HG03139 (cell line): ENCODE measurements around the gene RANBP3.
"Not testable (repeated sequence)": the region's sequence is repeated elsewhere in the genome, so short reads cannot be mapped to it uniquely, and the experiment has no call there.

Source experiments
- ATAC-seq: cut with Tn5 transposase; IDR thresholded peaks from one replicate; pipeline ENCODE4 v1.9.1; 2021; ENCODE audit not compliant: unreplicated experiment

The RANBP3 gene

GRCh38 chr19:5889288-5889971 lies 88.5 kb downstream of the RANBP3 start:
- no peak for ATAC-seq

DNA sequence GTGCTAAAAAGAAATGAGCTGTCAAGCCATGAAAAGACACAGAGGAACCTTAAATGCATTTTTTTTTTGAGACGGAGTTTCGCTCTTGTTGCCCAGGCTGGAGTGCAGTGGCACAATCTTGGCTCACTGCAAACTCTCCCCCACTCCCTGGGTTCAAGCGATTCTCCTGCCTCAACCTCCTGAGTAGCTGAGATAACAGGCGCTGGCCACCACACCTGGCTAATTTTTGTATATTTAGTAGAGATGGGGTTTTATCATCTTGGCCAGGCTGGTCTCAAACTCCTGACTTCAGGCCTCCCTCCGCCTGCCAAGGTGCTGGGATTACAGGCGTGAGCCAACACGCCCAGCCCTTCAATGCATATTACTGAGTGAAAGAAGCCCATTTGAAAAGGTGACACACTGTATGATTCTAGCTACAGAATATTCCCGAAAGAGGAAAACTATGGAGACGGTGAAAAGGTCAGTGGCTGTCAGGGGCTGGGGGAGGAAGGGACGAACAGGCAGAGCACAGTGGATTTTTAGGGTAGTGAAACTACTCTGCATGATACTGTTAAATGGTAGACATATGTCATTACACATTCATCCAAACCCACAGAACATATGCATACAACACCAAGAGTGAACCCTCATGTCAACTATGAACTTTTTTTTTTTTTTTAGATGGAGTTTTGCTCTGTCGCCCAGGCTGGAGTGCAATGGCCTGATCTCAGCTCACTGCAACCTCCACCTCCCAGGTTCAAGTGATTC lies 93.7 kb downstream of the RANBP3 start:
- not testable (repeated sequence) for ATAC-seq

GRCh38 chr19:5883157-5883873 lies 94.6 kb downstream of the RANBP3 start:
- ATAC-seq: not testable (repeated sequence)

- ATAC-seq: no peak
Measured at GRCh38 chr19:5882421-5882968, 95.4 kb downstream of the RANBP3 start.

DNA sequence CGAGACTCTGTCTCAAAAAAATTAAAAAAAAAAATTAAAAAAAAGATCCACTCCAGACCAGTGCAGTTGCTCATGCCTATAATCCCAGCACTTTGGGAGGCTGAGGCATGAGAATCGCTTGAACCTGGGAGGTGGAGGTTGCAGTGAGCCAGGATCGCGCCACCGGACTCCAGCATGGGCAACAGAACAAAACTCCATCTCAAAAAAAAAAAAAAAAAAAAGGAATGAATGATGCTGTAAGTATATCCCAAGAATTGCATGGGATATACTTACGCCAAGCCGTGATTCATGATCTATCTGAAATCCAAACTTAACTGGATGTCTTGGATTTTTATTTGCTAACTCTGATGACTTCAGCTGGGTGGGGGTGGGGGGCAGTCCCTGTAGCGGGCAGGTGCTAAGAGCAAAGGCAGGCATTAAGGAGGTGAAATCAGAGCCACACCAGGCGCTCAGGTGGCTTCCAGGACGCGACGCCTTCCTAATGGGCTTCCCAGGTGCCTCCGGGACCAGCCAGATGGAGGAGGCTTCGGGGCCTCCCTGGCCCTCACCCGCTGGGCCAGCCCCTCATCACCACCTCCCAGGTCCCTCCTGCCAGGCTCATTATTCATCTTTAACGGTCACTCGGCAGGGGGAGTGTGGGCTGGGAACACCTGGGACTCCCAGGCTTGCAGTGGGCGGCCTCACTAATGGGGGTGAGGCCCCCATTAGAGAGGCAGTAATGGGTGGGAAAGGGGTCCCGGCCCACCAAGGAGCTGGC lies 96.2 kb downstream of the RANBP3 start:
- ATAC-seq: no peak

- ATAC-seq: no peak
Measured at GRCh38 chr19:5880604-5881078, 97.3 kb downstream of the RANBP3 start.

GRCh38 chr19:5880196-5880595 lies 97.7 kb downstream of the RANBP3 start:
- ATAC-seq: no peak

DNA sequence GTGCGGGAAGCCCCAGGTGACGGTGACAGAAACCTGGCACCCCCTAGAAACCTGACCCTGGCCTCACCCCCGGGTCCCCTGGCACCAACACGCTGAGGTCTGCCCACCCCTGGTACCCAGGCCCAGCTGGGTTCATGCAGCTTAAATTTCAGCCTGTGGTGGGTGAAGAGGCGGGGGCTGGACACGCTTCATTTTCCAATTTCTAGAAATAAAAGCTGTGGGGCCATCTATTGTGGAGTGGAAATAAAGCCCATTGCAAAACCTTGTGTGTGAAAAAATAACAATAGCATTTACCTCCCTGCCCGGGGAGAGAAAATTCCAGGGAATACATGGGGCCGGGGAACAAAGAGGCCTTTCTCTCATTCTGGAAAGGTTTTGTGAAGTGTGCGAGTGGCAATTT lies 100.1 kb downstream of the RANBP3 start:
- ATAC-seq: no peak

DNA sequence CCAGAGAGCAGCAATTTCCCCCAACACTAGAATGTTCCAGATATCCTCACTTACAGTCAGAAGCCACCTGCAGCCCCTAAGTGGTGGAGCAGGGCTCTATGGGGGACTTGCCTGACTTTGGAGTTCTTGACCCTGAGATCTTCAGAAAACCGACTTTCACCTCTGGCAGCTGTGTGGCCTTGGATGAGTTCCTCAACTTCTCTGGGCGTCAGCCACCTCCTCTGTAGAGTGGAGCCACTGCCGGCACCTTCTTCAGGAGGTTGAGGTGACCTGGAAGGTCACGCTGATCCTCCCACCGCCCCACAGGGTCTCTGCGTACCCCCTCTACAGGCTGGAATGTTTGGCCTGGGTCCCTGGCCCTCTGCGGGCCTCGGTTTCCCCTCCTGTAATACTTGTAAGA lies 100.5 kb downstream of the RANBP3 start:
- no peak for ATAC-seq

DNA sequence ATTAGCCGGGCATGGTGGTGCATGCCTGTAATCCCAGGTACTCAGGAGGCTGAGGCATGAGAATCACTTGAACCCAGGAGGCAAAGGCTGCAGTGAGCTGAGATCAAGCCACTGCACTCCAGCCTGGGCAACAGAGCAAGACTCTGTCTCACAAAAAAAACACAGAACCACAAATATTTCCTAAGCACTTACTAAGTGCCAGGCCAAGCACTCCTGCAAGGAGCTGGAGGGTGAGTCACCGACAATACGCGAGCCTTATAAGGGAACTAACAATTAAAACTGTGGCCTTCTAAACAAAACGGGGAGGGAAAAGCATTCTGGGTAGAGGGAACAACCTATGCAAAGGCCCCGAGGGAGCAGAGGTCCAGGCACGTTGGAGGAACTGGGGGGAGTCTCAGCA lies 103.4 kb downstream of the RANBP3 start:
- ATAC-seq: not testable (repeated sequence)

GRCh38 chr19:5873617-5874199 lies 104.2 kb downstream of the RANBP3 start:
- ATAC-seq: no peak

GRCh38 chr19:5870986-5871394 lies 107.0 kb downstream of the RANBP3 start:
- no peak for ATAC-seq

GRCh38 chr19:5867201-5868136 lies 110.5 kb downstream of the RANBP3 start:
- ATAC-seq: no peak
